ENCODE measurements around the gene CCDC152. TPM values are rescaled to one million over a fixed set of nuclear protein-coding genes. Genes with fewer than 3 reads are reported as not detected.

The CCDC152 gene
- total and polyA plus RNA-seq, 2 donors (not counting 3 experiments of a cell fraction or from before 2014, with no cell fraction given): 0.48 to 2.8 TPM

DNA sequence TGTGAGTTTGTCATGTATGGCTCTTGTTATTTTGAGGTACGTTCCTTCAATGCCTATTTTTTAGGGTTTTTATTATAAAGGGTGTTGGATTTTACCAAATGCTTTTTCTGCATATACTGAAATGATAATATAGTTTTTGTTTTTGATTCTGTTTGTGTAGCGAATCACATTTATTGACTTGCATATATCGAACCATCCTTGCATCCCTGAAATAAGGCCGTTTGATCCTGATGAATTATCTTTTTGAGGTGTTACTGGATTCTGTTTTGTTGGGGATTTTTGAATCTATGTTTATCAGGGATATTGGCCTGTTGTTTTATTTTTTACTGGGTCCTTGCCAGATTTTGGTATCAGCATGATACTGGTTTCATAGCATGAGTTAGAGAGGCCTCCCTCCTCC lies 29.1 kb downstream of the CCDC152 start:
- H3K27me3 ChIP-seq (ENCODE audit: control insufficient read depth in 2 of 2, insufficient read depth in 2 of 2, low read length in 2 of 2): no peaks in the 10 kb centered on the region
- intact Hi-C loops (cut with micrococcal nuclease): no loop called here
- H3K79me2 ChIP-seq (ENCODE audit: control insufficient read depth, insufficient read depth, low read length): no peaks in the 10 kb centered on the region
- DNase-seq (ENCODE audit: low read depth, low spot score) (no peak), FAIRE-seq (no peak)
- no peak overlapping the region for H3K4me2 ChIP-seq (ENCODE audit: insufficient read depth, low read length)
- no peak overlapping the region for H3K27ac ChIP-seq (ENCODE audit: insufficient read depth, low read depth, low read length)
- H2AFZ ChIP-seq (ENCODE audit: low read depth, low read length): no peak overlapping the region
- no peaks in the 10 kb centered on the region for H3K4me1 ChIP-seq (ENCODE audit: control insufficient read depth, extremely low read depth, insufficient read depth, low read length)
- H3K36me3 ChIP-seq (ENCODE audit: control insufficient read depth in 2 of 2, extremely low read depth in 1 of 2, insufficient read depth in 2 of 2, low read length in 2 of 2): no peaks in the 10 kb centered on the region
- CTCF ChIA-PET: no interaction called here
- no TSS peak for BruUV-seq (replicated peaks)
- no peak overlapping the region for H3K4me3 ChIP-seq (replicated peaks in 1 of 3; ENCODE audit: insufficient read depth in 1 of 3, low read depth in 1 of 3, low read length in 3 of 3)
- H4K20me1 ChIP-seq (replicated peaks; ENCODE audit: control insufficient read depth, extremely low read depth, insufficient read depth, low read length): no peaks in the 10 kb centered on the region
- no peak for TF ChIP-seq JUN (IDR thresholded peaks at IDR 0.05; ENCODE audit: borderline replicate concordance, insufficient read depth, insufficient read length, low read depth)
- TF ChIP-seq POLR2A (IDR thresholded peaks at IDR 0.05; ENCODE audit: low read depth, low read length): no peak
- no peak for TF ChIP-seq POLR2AphosphoS5 (IDR thresholded peaks at IDR 0.05; ENCODE audit: insufficient read depth, low read depth, low read length)
- TF ChIP-seq CTCF (IDR thresholded peaks at IDR 0.05; ENCODE audit: extremely low read depth in 1 of 2, insufficient read depth in 1 of 2, low read depth in 1 of 2, low read length in 2 of 2): no peak
- no peak for TF ChIP-seq GATA2 (IDR thresholded peaks at IDR 0.05; ENCODE audit: insufficient read depth, insufficient read length, low read depth, low read length)
- TF ChIP-seq MAX (IDR thresholded peaks at IDR 0.05; ENCODE audit: insufficient read depth, insufficient read length): no peak
- no peak for TF ChIP-seq EZH2 (IDR thresholded peaks at IDR 0.05; ENCODE audit: borderline replicate concordance, low read depth, low read length, severe bottlenecking)
- no peak for TF ChIP-seq FOS (IDR thresholded peaks at IDR 0.05; ENCODE audit: borderline replicate concordance, insufficient read depth, low read length)
- no peak for TF ChIP-seq MYC (IDR thresholded peaks at IDR 0.05; ENCODE audit: low read depth, low read length)
- dilution Hi-C loops (cut with MboI; ENCODE audit: extremely low pct_ligation_motif_present, low sequenced_read_pairs): no loop called here
- no peaks in the 10 kb centered on the region for H3K9me1 ChIP-seq (replicated peaks; ENCODE audit: control insufficient read depth, extremely low read depth, insufficient read depth, low read length)
- POLR2A ChIA-PET: no interaction called here
- no peak overlapping the region for H3K9ac ChIP-seq (replicated peaks; ENCODE audit: extremely low read depth, insufficient read depth, low read length)
- H3K9me3 ChIP-seq (replicated peaks; ENCODE audit: control insufficient read depth, insufficient read depth, low read length): no peaks in the 10 kb centered on the region
